Gastrocnemius medialis (tissue), 4 donors: ENCODE data around the gene NR1D1. TPM values are rescaled to one million over a fixed set of nuclear protein-coding genes. Genes with fewer than 3 reads are reported as not detected.

Experiments
- ATAC-seq, 2 donors: fragments of 150-250 bp; one replicate each; pipeline ENCODE4 v1.9.1; 2016
- DNase-seq, 2 donors: peaks; one replicate each; pipeline ENCODE4 v3.0.0-alpha.2; 2019
- H3K27ac ChIP-seq, 4 donors: fragments of 200-600 bp; sonication (generic); 1 replicate in 1 of 4; 2 replicates in 3 of 4; pipeline ENCODE4 v1.5.1; 2016 to 2018; ENCODE audit warnings: mild to moderate bottlenecking in 2 of 4, moderate library complexity in 1 of 4
- H3K27me3 ChIP-seq, 3 donors: fragments of 200-600 bp; sonication (generic) in 2 of 3; 1 replicate in 1 of 3; 2 replicates in 2 of 3; pipeline versions ENCODE4 v1.5.1 to v1.6.0; 2016 to 2019; ENCODE audit warnings: mild to moderate bottlenecking in 1 of 3, moderate library complexity in 1 of 3
- H3K36me3 ChIP-seq, 2 donors: fragments of 200-600 bp; sonication (generic) in 1 of 2; one replicate each; pipeline ENCODE4 v1.5.1; 2017 to 2018
- H3K4me1 ChIP-seq, 2 donors: fragments of 200-600 bp; sonication (generic) in 1 of 2; one replicate each; pipeline ENCODE4 v1.5.1; 2016 to 2017; ENCODE audit warnings: mild to moderate bottlenecking in 2 of 2
- H3K4me3 ChIP-seq, 4 donors: fragments of 200-600 bp; sonication (generic) in 3 of 4; 1 replicate in 1 of 4; 2 replicates in 3 of 4; pipeline ENCODE4 v1.5.1; 2016 to 2019; ENCODE audit warnings: mild to moderate bottlenecking in 2 of 4
- H3K9me3 ChIP-seq, 3 donors: fragments of 200-600 bp; sonication (generic) in 2 of 3; 1 replicate in 1 of 3; 2 replicates in 2 of 3; pipeline ENCODE4 v1.5.1; 2016 to 2019
- CTCF ChIP-seq, 5 experiments: fragments of 450-650 bp in 3 of 5; fragments of 200-600 bp in 2 of 5; sonication (generic) in 2 of 5; IDR thresholded peaks in 4 of 5; conservative IDR thresholded peaks in 1 of 5; 1 replicate in 4 of 5; 2 replicates in 1 of 5; pipeline ENCODE4 v1.5.1; 2016 to 2019; ENCODE audit warnings: antibody characterized with exemption in 5 of 5, mild to moderate bottlenecking in 3 of 5, moderate library complexity in 3 of 5
- POLR2A ChIP-seq, 2 donors: fragments of 450-650 bp; IDR thresholded peaks; one replicate each; pipeline ENCODE4 v1.6.1; 2017; ENCODE audit warnings: antibody characterized with exemption in 2 of 2, mild to moderate bottlenecking in 2 of 2, moderate library complexity in 2 of 2
- in situ Hi-C, 4 donors: fragments of 200-750 bp; cut with MboI; loops; one replicate each; pipeline versions ENCODE4 v1.15.0 to v1.8.0; 2017; ENCODE audit warnings: low sequenced_read_pairs in 4 of 4
- intact Hi-C: fragments of 100-400 bp; cut with DNase I; formaldehyde crosslinking; loops from one replicate; pipeline ENCODE4 v1.15.1; 2023; ENCODE audit warnings: low total_unique reads
- total RNA-seq, 4 donors: library from RNA; depleted of rRNA; stranded (reverse); fragments of >200 nt; gene quantifications; one replicate each; pipeline versions ENCODE4 v1.1.0 to v1.2.3, GENCODE V29; 2016

NR1D1 gene
- total RNA-seq, 4 donors from 2014 or later = 16.0 to 34.2 (median 18.3) TPM

- TF ChIP-seq POLR2A (IDR thresholded peaks at IDR 0.05) (no peak), CTCF (IDR thresholded peaks at IDR 0.05 in 4 of 5, conservative IDR thresholded peaks at IDR 0.05 in 1 of 5) (no peak)
- no peak for ATAC-seq
- Histone ChIP-seq H3K27ac (peak overlapping the region; percentile 94 to 100 (median 98)), H3K9me3 (no peaks in the 10 kb centered on the region), H3K4me1 (peaks cover 80 to 85% of the 10 kb centered on the region in 2 donors), H3K27me3 (no peaks in the 10 kb centered on the region), H3K4me3 (peak overlapping the region in 1 of 4 donors; percentile 3), H3K36me3 (peaks cover 0 to 45% of the 10 kb centered on the region in 2 donors)
- peak in 1 of 2 donors; percentile 58 for DNase-seq
- in situ Hi-C loops = no loop called here
- intact Hi-C loops = no loop called here
Measured at GRCh38 chr17:40094874-40095273, 5.5 kb downstream of the NR1D1 start.

- intact Hi-C loops (loop anchor here (2.0 kb wide), 1 partner anchor 75 kb away; no protein-coding TSS in a partner anchor), in situ Hi-C loops (no loop called here)
- H3K4me1 ChIP-seq = peaks cover 79 to 84% of the 10 kb centered on the region in 2 donors
- peak overlapping the region in 3 of 4 donors; percentile 14 to 39 (median 24) for H3K4me3 ChIP-seq
- TF ChIP-seq POLR2A (IDR thresholded peaks at IDR 0.05) = peak; percentile 71 to 88
- peak in 1 of 5 experiments; percentile 5 for TF ChIP-seq CTCF (IDR thresholded peaks at IDR 0.05 in 4 of 5, conservative IDR thresholded peaks at IDR 0.05 in 1 of 5)
- peak; percentile 56 to 64 for ATAC-seq
- H3K27me3 ChIP-seq = no peaks in the 10 kb centered on the region
- H3K36me3 ChIP-seq = peaks cover 0 to 56% of the 10 kb centered on the region in 2 donors
- peak; percentile 81 to 95 for DNase-seq
- no peaks in the 10 kb centered on the region for H3K9me3 ChIP-seq
- H3K27ac ChIP-seq = peak overlapping the region; percentile 94 to 100 (median 98)
Measured at GRCh38 chr17:40093580-40094201, 6.7 kb downstream of the NR1D1 start.

- H3K9me3 ChIP-seq = no peaks in the 10 kb centered on the region
- no peaks in the 10 kb centered on the region for H3K27me3 ChIP-seq
- intact Hi-C loops = loop anchor here (2.0 kb wide), 1 partner anchor 74 kb away; no protein-coding TSS in a partner anchor
- H3K36me3 ChIP-seq = peaks cover 0 to 62% of the 10 kb centered on the region in 2 donors
- TF ChIP-seq CTCF (IDR thresholded peaks at IDR 0.05 in 4 of 5, conservative IDR thresholded peaks at IDR 0.05 in 1 of 5) = no peak
- no peak for TF ChIP-seq POLR2A (IDR thresholded peaks at IDR 0.05)
- H3K27ac ChIP-seq = peak overlapping the region; percentile 94 to 100 (median 98)
- H3K4me1 ChIP-seq = peaks cover 73 to 78% of the 10 kb centered on the region in 2 donors
- ATAC-seq = no peak
- in situ Hi-C loops = no loop called here
- H3K4me3 ChIP-seq = peak overlapping the region; percentile 4 to 39 (median 29)
- no peak for DNase-seq
Measured at GRCh38 chr17:40093005-40093579, 7.3 kb downstream of the NR1D1 start.

- Histone ChIP-seq H3K27me3 (no peaks in the 10 kb centered on the region), H3K36me3 (peaks cover 0 to 67% of the 10 kb centered on the region in 2 donors), H3K27ac (peak overlapping the region; percentile 94 to 100 (median 98)), H3K4me3 (peak overlapping the region in 3 of 4 donors; percentile 24 to 39 (median 34)), H3K9me3 (no peaks in the 10 kb centered on the region), H3K4me1 (peaks cover 68 to 73% of the 10 kb centered on the region in 2 donors)
- intact Hi-C loops (loop anchor here (2.0 kb wide), 1 partner anchor 74 kb away; no protein-coding TSS in a partner anchor), in situ Hi-C loops (no loop called here)
- ATAC-seq = no peak
- no peak for DNase-seq
- no peak for TF ChIP-seq POLR2A (IDR thresholded peaks at IDR 0.05)
- TF ChIP-seq CTCF (IDR thresholded peaks at IDR 0.05 in 4 of 5, conservative IDR thresholded peaks at IDR 0.05 in 1 of 5) = no peak
Measured at GRCh38 chr17:40092581-40092980, 7.8 kb downstream of the NR1D1 start.
